Neural progenitor cell (in vitro differentiated cells): ENCODE data around the gene CLASRP. TPM values are rescaled to one million over a fixed set of nuclear protein-coding genes. Genes with fewer than 3 reads are reported as not detected.
"Not testable (repeated sequence)": the region's sequence is repeated elsewhere in the genome, so short reads cannot be mapped to it uniquely, and the experiment has no call there.

Experiments
- DNase-seq: peaks from one replicate; pipeline ENCODE4 v3.0.0-alpha.2; 2016; ENCODE audit warnings: low spot score
- H2AFZ ChIP-seq: fragments of 200-600 bp; sonication (generic); replicated peaks from 2 replicates; pipeline ENCODE4 v1.6.1; 2016; ENCODE audit warnings: antibody characterized with exemption
- H3F3A ChIP-seq: fragments of 200-600 bp; sonication (generic); 2 replicates; pipeline ENCODE4 v1.6.1; 2016; ENCODE audit warnings: antibody characterized with exemption, low read depth
- H3K27ac ChIP-seq: fragments of 200-600 bp; sonication (generic); 2 replicates; pipeline ENCODE4 v1.5.1; 2016; ENCODE audit warnings: mild to moderate bottlenecking
- H3K27me3 ChIP-seq: fragments of 200-600 bp; sonication (generic); 2 replicates; pipeline ENCODE4 v1.6.1; 2016; ENCODE audit warnings: mild to moderate bottlenecking, moderate library complexity
- H3K36me3 ChIP-seq: fragments of 200-600 bp; sonication (generic); 2 replicates; pipeline ENCODE4 v1.5.1; 2016
- H3K4me1 ChIP-seq: fragments of 200-600 bp; sonication (generic); 2 replicates; pipeline ENCODE4 v1.6.1; 2016; ENCODE audit warnings: mixed run types
- H3K4me2 ChIP-seq: fragments of 200-600 bp; sonication (generic); 2 replicates; pipeline ENCODE4 v1.6.1; 2016
- H3K4me3 ChIP-seq: fragments of 200-600 bp; sonication (generic); 2 replicates; pipeline ENCODE4 v1.5.1; 2016
- H3K79me2 ChIP-seq: fragments of 200-600 bp; sonication (generic); 2 replicates; pipeline ENCODE4 v1.6.1; 2016; ENCODE audit warnings: low read depth
- H3K9ac ChIP-seq: fragments of 200-600 bp; sonication (generic); 2 replicates; pipeline ENCODE4 v1.6.1; 2016
- H3K9me3 ChIP-seq: fragments of 200-600 bp; sonication (generic); 2 replicates; pipeline ENCODE4 v1.5.1; 2016; ENCODE audit warnings: low read depth
- H4K20me1 ChIP-seq: fragments of 200-600 bp; sonication (generic); 2 replicates; pipeline ENCODE4 v1.6.1; 2016; ENCODE audit warnings: low read depth
- H3K27ac Mint-ChIP-seq: 3 replicates; pipeline ENCODE4 v1.8.0; 2021; ENCODE audit warnings: mixed read lengths
- H3K27me3 Mint-ChIP-seq: 2 replicates; pipeline ENCODE4 v1.8.0; 2022; ENCODE audit warnings: low read depth, mild to moderate bottlenecking, inconsistent platforms, moderate library complexity, mixed read lengths; ENCODE audit not compliant: insufficient read depth
- H3K36me3 Mint-ChIP-seq: 3 replicates; pipeline ENCODE4 v1.8.0; 2021; ENCODE audit warnings: mixed read lengths
- H3K4me1 Mint-ChIP-seq: 3 replicates; pipeline ENCODE4 v1.8.0; 2021; ENCODE audit warnings: mixed read lengths
- H3K4me3 Mint-ChIP-seq: 3 replicates; pipeline ENCODE4 v1.8.0; 2021; ENCODE audit warnings: mild to moderate bottlenecking, moderate library complexity, mixed read lengths
- H3K9me3 Mint-ChIP-seq: 3 replicates; pipeline ENCODE4 v1.8.0; 2020; ENCODE audit warnings: mixed read lengths
- CTCF ChIP-seq: fragments of 200-600 bp; sonication (generic); IDR thresholded peaks from 2 replicates; pipeline ENCODE4 v1.5.1; 2017; ENCODE audit warnings: antibody characterized with exemption, mild to moderate bottlenecking
- EZH2 ChIP-seq: fragments of 200-600 bp; sonication (generic); IDR thresholded peaks from 2 replicates; pipeline ENCODE4 v1.6.1; 2017; ENCODE audit warnings: antibody characterized with exemption, mild to moderate bottlenecking, moderate library complexity
- EZH2phosphoT487 ChIP-seq: fragments of 200-600 bp; sonication (generic); IDR thresholded peaks from 2 replicates; pipeline ENCODE4 v1.6.1; 2017; ENCODE audit warnings: antibody characterized with exemption
- total RNA-seq: library from RNA; depleted of rRNA; stranded (reverse); fragments of >200 nt; gene quantifications from 2 replicates; pipeline ENCODE4 v1.2.3, GENCODE V29; 2015; ENCODE audit warnings: low replicate concordance

The CLASRP gene
- total RNA-seq, 1 donor from 2014 or later: 57.0 TPM

GRCh38 chr19:45103508-45104319, 64.9 kb downstream of the CLASRP start:
- Histone ChIP-seq H3K9me3 (no peaks in the 10 kb centered on the region), H3K4me1 (peaks cover 36% of the 10 kb centered on the region), H3F3A (peaks cover 23% of the 10 kb centered on the region), H3K4me2 (peak overlapping the region; percentile 61), H3K79me2 (peaks cover 95% of the 10 kb centered on the region), H2AFZ (no peak overlapping the region), H3K4me3 (peak overlapping the region; percentile 17), H4K20me1 (peaks cover 100% of the 10 kb centered on the region), H3K36me3 (no peaks in the 10 kb centered on the region), H3K27ac (peak overlapping the region; percentile 75), H3K9ac (no peak overlapping the region), H3K27me3 (no peaks in the 10 kb centered on the region)
- no peaks in the 10 kb centered on the region for H3K9me3 Mint-ChIP-seq
- peak overlapping the region; percentile 39 for H3K4me3 Mint-ChIP-seq
- H3K4me1 Mint-ChIP-seq: peaks cover 62% of the 10 kb centered on the region
- TF ChIP-seq EZH2 (no peak), EZH2phosphoT487 (no peak), CTCF (peak; percentile 14)
- no peaks in the 10 kb centered on the region for H3K36me3 Mint-ChIP-seq
- peak overlapping the region; percentile 74 for H3K27ac Mint-ChIP-seq
- DNase-seq: peak; percentile 94
- H3K27me3 Mint-ChIP-seq: peaks cover 6% of the 10 kb centered on the region

DNA sequence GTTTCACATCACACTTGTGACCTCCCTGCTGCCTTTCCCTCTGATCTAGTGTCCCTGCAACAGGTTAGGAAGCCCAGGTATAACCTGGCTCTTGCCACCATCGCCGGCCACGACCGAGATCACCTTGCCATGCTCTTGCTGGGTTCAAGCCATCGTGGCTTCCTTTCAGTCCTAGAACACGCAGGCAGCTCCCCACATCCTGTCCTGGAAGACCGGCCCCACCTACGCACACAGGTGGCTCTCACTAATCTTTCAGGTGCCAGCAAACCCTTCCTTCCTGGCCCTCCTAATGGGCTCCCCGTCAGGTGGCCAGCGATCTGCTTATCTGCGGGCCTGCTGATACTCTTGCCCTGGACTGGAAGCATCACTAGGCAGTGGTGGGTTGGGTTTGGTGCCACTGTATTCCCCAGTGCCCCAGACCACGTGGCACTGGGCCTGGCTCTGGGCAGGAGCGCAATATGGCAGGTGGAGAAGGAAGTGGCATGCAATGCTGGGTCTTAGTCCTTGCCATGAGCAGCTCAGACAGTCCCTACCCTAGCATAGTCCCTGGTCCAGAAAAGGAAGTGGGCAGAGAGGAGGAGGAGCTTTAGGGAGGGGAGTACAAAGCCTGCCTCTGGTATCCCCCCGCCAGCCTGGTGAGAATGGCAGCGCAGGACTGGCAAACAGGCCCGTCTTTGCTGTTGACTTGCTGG, 66.0 kb downstream of the CLASRP start:
- peak overlapping the region; percentile 74 for H3K27ac Mint-ChIP-seq
- peaks cover 51% of the 10 kb centered on the region for H3K4me1 Mint-ChIP-seq
- H4K20me1 ChIP-seq: peaks cover 100% of the 10 kb centered on the region
- peaks cover 28% of the 10 kb centered on the region for H3K4me1 ChIP-seq
- peaks cover 95% of the 10 kb centered on the region for H3K79me2 ChIP-seq
- peaks cover 23% of the 10 kb centered on the region for H3F3A ChIP-seq
- H3K27me3 Mint-ChIP-seq: peaks cover 6% of the 10 kb centered on the region
- H2AFZ ChIP-seq: no peak overlapping the region
- H3K4me2 ChIP-seq: peak overlapping the region; percentile 61
- H3K9me3 Mint-ChIP-seq: no peaks in the 10 kb centered on the region
- H3K4me3 Mint-ChIP-seq: no peak overlapping the region
- H3K36me3 Mint-ChIP-seq: peaks cover 5% of the 10 kb centered on the region
- H3K36me3 ChIP-seq: no peaks in the 10 kb centered on the region
- H3K9me3 ChIP-seq: no peaks in the 10 kb centered on the region
- no peak for TF ChIP-seq EZH2
- no peak for TF ChIP-seq CTCF
- no peak for TF ChIP-seq EZH2phosphoT487
- peak overlapping the region; percentile 75 for H3K27ac ChIP-seq
- no peak for DNase-seq
- H3K27me3 ChIP-seq: no peaks in the 10 kb centered on the region
- H3K9ac ChIP-seq: no peak overlapping the region
- peak overlapping the region; percentile 17 for H3K4me3 ChIP-seq

GRCh38 chr19:45106363-45106762, 67.5 kb downstream of the CLASRP start:
- H3F3A ChIP-seq: peaks cover 23% of the 10 kb centered on the region
- H3K27ac ChIP-seq, H3K4me3 Mint-ChIP-seq, H3K4me2 ChIP-seq, H3K9me3 Mint-ChIP-seq, H3K27me3 Mint-ChIP-seq, H3K4me3 ChIP-seq, H3K36me3 ChIP-seq, H3K27me3 ChIP-seq, H3K36me3 Mint-ChIP-seq, DNase-seq, H2AFZ ChIP-seq, H3K9ac ChIP-seq, H3K9me3 ChIP-seq, H3K27ac Mint-ChIP-seq: not testable (repeated sequence)
- H4K20me1 ChIP-seq: peaks cover 100% of the 10 kb centered on the region
- peaks cover 95% of the 10 kb centered on the region for H3K79me2 ChIP-seq
- peaks cover 36% of the 10 kb centered on the region for H3K4me1 Mint-ChIP-seq
- peaks cover 25% of the 10 kb centered on the region for H3K4me1 ChIP-seq
